Measurements from ENCODE around the gene MTFMT.
"Not testable (repeated sequence)": the region's sequence is repeated elsewhere in the genome, so short reads cannot be mapped to it uniquely, and the experiment has no call there.

Gene MTFMT

DNA sequence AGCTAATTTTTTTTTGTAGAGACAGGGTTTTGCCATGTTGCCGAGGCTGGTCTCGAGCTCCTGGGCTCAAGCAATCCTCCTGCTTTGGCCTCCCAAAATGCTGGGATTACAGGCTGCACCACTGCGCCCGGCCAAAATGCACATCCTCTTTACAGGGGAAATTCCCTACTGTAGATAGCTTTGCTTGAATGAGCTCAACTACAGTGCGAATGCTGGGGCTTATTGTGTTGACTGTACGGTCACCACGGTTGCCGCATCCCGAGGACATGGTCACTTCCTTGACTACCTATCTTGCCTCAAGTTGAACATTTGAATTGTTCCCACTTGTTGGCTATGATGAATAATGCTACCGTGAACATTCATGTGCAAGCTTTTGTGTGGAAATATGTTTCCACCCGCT lies 5.3 kb upstream of the MTFMT start:
- DNase-seq: no peak

DNA sequence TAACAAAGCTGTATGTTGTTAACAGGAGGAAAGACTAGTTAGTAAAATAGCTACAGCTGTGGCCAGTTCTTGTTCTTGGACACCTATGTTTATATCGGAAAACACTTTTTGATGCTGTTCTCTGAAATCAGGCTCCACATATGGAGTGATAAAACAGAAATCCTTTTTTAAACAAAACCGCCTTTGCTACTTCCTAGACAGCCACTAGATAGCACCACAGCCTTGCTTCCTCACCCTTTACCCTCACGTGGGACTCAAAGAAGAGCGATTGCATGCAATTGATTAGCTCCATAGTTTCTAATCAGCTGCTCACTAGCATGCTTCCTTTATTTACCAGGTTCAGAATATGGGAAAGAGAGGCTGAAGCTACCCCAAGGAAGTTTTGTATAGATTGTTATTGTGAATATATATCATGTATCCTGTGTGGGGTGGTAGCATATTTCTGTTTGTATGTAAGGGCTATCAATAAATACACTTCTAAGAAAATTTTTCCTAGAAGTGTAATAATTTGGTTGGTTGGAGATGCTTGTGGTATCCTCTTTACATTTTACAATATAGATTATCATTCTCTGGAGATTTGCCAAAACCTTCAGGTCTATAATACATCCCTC lies 4.3 kb upstream of the MTFMT start:
- DNase-seq: no peak

DNA sequence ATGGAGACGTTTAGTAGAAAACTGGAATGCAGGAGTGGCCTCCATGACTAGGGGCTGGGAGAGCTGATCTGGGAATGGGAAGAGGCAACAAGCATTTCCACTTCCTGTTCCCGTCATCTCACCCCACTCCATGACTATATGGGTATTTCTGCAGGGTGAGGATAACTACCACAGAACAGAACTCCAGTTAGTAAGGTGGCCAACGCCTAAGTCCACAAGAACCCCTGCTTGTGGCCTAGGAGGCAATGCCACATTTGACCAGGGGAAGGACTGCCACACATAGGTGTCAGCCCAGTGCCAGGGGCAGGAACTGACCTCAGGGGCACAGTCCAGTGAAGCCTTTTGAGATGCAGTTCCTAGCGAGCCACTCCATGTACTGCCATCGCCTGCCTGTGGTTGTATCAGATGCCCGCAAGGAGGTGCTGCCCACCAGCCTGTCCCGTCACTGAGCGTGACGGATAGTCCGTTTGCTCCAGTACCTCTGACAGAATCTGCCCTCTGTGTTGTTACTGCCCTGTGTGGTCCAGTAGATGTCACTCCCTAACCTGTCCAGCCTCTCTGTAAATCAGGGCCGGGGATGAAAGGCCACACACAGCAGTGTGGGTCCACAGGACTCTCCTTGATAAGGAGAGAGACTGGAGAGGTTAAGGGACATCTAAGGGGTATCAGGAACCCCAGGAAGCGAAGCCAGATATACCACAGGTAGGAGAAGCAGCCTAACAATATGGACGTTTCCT lies 3.5 kb upstream of the MTFMT start:
- DNase-seq: no peak

DNA sequence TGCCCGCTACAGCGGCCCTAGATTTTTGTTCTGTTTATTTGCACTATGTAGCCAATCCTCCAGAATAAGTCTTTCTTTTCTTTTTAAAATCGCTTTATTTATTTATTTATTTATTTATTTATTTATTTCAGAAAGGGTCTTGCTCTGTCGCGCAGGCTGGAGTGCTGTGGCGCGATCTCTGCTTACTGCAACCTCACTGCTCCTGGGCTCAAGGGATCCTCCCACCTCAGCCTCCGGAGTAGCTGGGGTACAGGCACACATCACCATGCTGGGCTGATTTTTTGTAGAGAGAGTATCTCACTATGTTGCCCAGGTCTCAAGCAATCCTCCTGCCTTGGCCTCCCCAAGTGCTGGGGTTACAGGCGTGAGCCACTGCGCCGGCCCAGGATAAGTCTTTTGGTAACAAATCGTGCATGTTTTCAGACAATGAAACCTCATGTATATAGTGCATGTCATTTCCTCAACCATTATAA lies 333 bp upstream of the MTFMT start:
- no peak for DNase-seq

DNA sequence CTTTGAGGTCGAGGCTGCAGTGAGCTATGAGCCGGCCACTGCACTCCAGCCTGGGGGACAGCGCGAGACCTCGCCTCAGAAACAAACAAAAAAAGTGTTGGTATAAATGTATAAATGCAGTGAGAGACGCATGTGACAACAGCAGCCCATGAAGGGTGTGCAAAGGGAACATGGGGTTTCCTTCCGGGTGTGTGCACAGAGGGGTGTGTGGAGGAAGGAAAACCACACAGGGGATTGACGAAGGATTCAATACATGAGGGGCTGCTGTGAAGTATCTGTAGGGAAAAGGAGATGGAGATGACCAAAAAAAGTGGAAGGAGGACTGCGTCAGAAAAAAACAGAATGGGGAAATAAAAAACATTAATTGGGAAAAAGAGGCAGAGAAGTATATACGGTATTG lies 1.1 kb downstream of the MTFMT start:
- DNase-seq: no peak

DNA sequence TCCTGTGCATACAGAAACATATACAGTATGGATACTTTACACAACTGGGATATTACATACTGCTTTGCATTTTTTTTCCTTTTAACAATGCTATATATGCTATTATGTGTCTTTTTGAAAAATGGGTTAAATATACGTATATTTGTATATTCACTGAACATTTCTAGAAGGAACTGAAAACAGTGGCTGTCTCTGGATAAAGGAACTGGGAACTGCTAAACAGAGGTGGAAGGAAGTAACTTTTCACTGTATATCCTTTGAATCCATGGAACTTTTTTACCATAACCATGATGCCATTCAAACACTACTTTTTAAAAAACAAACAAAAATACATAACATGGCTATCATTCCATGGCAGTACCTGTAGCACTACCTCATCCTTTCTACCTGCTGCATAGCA lies 1.8 kb downstream of the MTFMT start:
- DNase-seq: no peak

DNA sequence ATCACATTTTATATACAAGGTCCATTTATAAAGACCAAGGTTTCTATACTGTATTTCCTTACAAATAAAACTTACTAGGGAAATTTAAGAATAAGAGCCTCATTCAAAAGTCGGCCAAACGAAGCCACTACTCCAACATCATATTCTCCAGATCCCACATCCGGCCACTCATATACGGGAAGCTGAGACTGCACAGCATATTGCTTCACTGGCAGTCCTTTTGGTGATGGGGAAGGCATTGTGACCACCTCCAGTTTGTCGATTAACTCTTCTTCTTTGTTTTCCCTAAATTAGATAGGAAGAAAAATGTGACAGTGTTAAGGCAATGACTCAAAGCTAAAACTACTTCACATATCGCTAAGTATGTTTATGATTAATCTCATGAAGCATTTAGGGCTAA lies 2.7 kb downstream of the MTFMT start:
- DNase-seq: no peak

DNA sequence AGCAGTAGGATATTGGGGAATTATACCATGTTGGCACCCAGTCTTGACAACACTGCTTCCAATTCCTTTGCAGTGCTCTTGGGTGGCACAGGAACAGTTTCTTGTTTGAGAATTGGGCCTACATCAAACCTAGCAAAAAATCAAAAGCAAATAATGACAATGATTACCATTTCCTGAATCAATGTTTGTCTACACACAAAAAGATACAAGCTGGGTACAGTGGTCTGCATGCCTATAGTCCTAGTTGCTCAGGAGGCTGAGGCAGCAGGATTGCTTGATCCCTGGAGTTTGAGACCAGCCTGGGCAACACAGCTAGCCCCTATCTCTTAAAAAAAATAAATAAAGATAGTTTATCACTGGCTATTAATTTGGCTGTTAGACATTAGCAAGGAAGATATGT lies 8.0 kb downstream of the MTFMT start:
- no peak for DNase-seq

DNA sequence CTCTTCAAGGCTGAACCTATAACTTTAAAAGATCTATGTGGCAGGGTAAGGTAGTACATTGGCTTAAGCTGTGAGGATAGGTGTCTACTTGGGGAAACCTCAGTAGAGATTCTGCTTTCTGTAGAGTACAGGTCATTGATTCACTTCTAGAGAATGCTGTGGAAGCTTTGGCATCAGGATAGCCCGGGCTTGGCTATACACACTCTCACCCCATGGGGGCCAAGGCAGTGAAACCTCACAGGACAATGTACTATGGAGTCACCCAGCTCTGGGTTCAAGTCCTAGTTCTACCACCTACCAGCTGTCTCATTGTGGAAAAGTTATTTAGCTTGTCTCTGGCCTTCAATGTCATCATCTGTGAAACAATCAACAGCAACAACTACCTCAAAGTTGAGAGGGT lies 9.0 kb downstream of the MTFMT start:
- no peak for DNase-seq

DNA sequence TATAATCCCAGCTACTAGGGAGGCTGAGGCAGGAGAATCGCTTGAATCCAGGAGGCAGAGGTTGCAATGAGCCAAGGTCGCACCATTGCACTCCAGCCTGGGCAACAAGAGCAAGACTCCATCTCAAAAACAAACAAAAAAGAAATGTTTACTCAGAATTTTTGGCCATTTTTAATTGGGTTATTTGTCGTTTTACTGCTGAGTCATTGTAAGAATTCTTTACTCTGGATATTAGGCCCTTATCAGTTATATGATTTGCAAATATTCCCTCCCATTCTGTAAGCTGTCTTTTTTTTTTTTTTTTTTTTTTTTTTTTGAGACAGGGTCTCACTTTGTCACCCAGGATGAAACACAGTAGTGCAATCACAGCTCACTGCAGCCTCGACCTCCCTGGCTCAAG lies 18.2 kb downstream of the MTFMT start:
- not testable (repeated sequence) for DNase-seq

DNA sequence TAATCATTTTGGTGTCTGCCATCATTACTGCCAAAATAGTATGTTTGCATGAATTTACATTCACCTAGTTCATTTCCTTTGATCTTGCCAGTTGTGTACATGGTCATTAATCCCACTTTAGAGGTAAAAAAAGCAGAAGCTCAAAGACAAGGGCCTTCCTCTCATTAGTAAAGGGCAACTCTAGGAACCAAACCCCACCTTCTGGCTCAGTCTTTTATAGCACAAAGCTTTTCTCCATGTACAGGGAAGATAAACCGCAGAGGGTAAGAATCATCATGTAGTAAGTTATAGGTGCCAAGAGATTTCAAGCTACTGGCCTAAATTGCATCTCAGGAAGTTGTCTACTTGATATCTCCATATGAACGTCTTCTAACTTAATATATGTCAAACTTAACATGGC lies 20.5 kb downstream of the MTFMT start:
- DNase-seq: no peak

DNA sequence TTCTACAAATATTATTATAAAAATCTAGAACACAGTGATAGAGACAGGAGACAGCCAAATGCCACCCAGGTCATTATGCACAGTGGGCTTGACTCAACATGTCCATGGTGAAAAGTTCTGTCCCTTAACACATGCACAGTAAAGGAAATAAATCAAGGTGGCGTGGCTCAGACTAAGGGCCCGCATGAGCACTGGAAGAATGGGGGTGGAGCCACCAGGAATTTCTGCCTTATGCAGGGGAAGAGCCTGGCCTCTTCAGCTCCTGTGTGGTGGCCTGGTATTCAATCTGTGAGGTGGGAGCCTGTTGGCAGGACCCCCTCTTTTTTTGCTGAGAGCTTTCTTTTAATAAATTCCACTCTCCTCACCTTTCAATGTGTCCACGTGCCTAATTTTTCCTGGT lies 22.6 kb downstream of the MTFMT start:
- DNase-seq: no peak

DNA sequence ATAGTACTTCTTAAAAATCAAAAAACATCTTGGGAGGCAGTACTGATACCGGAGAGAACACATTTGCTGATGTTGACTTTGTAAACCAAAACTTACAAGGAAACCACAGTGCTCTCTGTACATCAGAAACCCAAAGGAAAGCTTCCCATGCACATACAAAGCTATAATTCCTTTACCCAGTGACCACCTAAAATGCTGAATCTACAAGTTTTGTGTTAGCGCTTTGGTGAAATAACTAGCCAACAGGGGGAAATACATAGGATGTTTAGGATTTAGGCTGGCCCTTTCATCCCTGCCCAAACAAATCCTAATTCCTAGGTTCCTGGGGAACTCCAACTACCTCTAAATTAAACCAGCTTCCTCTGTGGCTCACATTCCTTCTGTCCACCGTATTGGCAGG lies 24.4 kb downstream of the MTFMT start:
- DNase-seq: no peak

DNA sequence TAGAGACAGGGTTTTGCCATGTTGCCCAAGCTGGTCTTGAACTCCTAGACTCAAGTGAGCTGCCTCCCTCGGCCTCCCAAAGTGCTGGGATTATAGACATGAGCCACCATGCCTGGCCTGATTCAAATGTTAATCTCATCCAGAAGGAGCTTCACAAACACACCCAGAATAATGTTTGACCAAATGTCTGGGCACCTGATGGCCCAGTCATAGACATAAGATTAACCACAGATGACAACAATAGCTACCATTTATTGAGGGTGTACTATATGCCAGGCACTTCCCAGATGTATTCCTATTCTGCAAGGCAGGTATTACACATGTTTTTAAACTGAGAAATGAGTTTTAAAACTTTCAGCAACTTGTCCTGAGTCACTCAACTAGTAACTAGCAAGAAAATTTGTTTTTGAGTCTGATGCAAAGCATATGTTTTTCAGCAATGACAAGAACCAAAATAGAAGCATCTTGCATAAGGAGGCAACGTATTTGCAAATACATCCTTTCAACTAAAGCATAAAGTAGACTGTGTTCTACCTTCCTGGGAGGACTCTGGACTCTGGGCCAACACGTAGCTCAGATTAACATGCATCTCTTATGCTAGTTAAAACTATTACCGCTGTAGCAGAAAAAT lies 31.6 kb downstream of the MTFMT start:
- DNase-seq: no peak

DNA sequence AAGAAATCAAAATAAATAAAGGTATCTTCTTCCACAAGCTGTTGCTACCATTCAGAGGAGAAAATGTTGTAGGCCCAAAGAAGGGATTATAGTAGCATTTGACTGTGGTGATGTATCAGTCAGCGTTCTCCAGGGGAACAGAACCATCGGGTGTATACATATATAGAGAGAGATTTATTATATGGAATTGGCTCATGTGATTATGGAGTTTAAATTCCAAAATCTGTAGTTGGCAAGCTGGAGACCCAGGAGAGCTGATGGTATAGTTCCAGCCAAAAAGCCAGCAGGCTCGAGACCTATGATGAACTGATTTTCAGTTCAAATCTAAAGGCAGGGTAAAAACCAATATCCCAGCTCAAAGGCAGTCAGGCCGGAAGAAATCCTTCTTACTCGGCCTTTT lies 32.4 kb downstream of the MTFMT start:
- no peak for DNase-seq

DNA sequence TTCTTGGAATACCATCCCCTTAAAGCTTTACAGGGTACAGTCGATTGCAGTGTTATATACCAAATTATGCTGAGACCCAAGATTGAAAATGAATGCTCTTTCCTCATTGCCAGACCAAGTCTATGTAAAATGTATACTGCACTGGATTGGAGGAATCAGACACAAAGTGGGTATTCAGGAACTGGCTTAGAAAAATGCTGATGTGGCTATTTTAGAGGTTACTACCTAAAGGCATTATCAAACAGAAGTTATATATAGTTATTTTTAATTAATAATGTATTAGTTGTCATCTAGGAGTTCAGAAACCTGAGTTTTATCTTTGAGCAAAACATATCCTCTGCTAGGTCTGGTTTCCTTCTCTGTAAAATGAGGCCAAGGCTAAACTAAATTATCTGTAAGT lies 36.1 kb downstream of the MTFMT start:
- DNase-seq: no peak

DNA sequence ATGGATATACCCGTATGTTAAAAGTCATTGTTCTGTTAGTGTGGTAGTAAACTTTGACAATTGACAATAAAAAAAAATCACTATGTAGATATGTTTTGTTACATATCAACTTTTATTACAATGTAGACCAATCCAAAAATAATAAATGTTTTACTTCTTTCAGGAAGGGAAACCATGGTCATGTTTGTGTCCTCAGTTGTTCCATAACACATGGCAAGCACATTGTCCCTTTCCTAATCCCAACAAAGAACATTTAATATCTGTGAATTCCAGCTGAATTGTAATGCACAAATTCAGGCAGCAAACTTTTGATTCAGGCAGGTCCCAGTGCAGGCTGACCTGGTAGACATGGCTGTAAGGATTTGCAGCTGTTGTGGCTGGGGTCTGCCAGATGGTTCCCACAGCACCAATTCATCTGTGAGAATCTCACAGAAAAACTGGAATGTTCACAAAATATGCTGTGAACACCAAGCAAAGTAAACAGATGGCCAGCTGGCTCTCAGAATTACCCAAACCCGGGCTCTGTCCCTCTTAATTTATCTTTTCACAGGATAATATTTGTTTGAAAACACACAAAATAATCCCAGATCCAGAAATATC lies 37.8 kb downstream of the MTFMT start:
- no peak for DNase-seq

DNA sequence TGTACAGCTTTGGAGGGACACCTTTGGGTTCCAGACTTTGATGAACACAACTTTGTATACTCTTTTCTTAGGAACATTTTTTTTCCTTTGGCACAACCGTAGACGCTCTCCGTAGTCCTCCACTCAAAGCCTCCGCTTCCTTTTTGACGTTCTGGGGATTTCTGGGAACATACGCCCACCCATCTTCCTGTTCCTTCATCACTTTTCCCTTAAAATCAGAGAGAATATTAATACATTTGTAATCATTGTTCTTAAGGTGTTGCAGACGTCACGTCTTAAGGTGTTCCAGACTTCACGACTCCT lies 39.3 kb downstream of the MTFMT start:
- no peak for DNase-seq

DNA sequence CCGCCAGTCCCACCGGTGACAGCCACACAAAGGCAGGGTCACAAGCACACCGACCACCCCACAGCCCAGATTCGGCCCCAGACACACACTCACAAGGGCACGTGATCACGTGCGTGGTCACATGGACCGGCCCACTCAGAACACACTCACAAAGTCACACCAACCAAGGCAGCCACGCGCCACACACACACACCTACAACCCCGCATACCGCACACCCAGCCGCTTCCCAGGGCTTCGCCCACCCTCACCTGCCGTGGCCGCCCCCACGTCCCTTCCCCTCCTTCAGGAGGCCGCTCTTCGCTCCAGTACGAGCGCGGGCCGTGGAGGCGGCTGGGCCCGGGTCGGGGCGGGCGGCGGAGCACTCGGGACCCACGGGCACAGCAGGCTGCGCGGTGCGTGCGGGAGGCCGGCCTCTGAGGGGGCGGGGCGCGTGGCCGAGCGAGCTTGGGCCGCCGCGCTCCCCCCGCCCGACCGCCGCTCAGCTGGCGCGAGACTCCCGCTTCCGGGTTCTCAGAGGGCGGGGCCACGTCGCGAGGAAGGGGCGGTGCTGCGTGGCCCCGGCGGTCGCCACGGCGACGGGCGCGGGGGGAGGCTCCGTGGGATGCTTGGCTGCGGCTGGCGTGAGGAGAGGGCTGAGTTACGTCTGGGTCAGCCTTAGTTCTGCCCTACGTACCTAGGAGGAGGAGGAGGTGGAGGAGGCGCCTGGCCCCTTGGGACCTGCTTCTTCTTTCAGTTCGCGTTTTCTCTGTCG lies 39.8 kb downstream of the MTFMT start, which contains the start of gene SPG21:
Gene SPG21 (minus strand): TSS at position 499 of the 752 bp plus-strand sequence. CDS start 6,345 bp downstream, outside the sequence.
- peak; percentile 62 for DNase-seq

DNA sequence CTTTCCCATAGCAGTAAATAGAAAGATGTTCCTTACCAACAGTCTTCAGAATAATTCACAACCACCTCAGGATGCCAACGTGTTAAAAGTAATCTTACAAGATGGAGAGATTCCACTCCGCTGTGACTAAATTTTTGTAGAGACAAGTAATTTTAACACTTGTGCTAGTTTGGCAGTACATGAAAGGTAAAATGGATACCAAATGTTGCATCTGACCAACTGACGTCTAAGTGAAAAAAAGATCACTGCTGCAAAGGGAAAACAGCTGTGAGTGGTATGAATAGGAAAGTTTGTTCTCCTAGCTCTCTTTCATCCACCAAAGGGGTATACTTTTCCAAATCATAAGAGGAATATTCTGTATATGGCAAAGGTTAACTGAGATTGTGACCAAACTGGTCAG lies 42.3 kb downstream of the MTFMT start:
- no peak for DNase-seq

DNA sequence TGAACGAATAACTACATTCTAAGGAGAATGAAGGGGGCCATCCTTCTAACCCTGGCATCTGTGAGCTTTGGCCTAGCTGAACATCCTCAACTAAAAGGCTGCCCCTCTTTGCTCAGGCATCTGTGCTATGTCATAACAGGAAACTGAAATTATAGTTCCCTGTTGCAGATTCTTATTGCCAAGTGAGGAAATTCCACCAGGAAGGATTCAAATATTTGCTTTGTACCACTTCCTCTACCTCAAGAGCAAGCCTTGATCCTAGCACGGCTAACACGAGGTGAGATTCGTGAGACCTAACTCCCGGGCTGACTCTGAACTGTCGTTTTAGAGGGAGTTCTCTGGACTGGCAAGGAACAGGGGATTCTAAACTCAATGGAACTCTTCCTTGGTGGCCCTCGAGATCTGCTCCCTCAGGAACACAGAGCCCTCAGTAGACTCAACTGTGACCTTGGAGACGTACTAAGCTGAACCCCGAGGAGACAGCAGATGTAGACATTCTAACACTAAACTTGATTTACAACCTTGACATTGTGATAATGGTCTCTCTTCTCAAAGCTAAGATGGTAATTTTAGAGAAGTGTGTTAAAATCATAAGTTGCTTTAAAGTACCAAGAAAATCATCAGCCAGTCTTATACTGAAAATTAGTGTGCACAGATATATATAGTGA lies 43.9 kb downstream of the MTFMT start:
- DNase-seq: no peak

DNA sequence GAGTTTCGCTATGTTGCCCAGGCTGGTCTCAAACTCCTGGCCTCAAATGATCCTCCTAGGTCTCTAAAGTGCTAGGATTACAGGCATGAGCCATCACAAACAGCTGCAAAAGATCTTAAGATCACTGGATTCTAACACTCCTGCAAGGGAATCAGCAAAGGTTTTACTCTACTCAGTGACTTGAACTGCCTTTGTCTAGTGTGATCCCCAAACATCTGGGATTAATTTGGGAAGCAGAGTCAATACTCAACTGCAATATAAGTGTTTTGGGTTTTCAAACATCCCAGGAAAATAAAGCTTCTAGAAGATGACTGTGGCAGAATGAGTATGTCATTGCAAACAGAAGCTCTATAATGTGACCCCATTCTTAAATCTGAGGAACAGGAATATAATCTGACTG lies 47.0 kb downstream of the MTFMT start:
- DNase-seq: no peak
